GM21390 (cell line): ENCODE results near the gene PACSIN3.

Experiments used
- ATAC-seq: cut with Tn5 transposase; IDR thresholded peaks from one replicate; pipeline ENCODE4 v1.9.1; 2021; ENCODE audit not compliant: unreplicated experiment

The PACSIN3 gene

GRCh38 chr11:47154616-47155570, 31.3 kb downstream of the PACSIN3 start:
- ATAC-seq, result no peak

- no peak for ATAC-seq
Measured at GRCh38 chr11:47152953-47153950, 33.0 kb downstream of the PACSIN3 start.

- ATAC-seq, result no peak
Measured at GRCh38 chr11:47152126-47152952, 33.9 kb downstream of the PACSIN3 start.

- no peak for ATAC-seq
Measured at GRCh38 chr11:47149782-47150181, 36.5 kb downstream of the PACSIN3 start.

GRCh38 chr11:47148903-47149531, 37.2 kb downstream of the PACSIN3 start:
- no peak for ATAC-seq

- ATAC-seq, result no peak
Measured at GRCh38 chr11:47148270-47148669, 38.0 kb downstream of the PACSIN3 start.

- no peak for ATAC-seq
Measured at GRCh38 chr11:47147681-47148080, 38.6 kb downstream of the PACSIN3 start.

- no peak for ATAC-seq
Measured at GRCh38 chr11:47147250-47147649, 39.0 kb downstream of the PACSIN3 start.

GRCh38 chr11:47144541-47144940, 41.7 kb downstream of the PACSIN3 start:
- ATAC-seq, result no peak

GRCh38 chr11:47143322-47143721, 42.9 kb downstream of the PACSIN3 start:
- no peak for ATAC-seq

- no peak for ATAC-seq
Measured at GRCh38 chr11:47139878-47140277, 46.4 kb downstream of the PACSIN3 start.

- no peak for ATAC-seq
Measured at GRCh38 chr11:47137476-47137875, 48.8 kb downstream of the PACSIN3 start.

- ATAC-seq, result no peak
Measured at GRCh38 chr11:47136921-47137320, 49.3 kb downstream of the PACSIN3 start.

GRCh38 chr11:47136327-47136726, 49.9 kb downstream of the PACSIN3 start:
- ATAC-seq, result no peak

GRCh38 chr11:47132981-47133380, 53.3 kb downstream of the PACSIN3 start:
- no peak for ATAC-seq

- no peak for ATAC-seq
Measured at GRCh38 chr11:47132490-47132889, 53.7 kb downstream of the PACSIN3 start.

- no peak for ATAC-seq
Measured at GRCh38 chr11:47131136-47131535, 55.1 kb downstream of the PACSIN3 start.

GRCh38 chr11:47130543-47130942, 55.7 kb downstream of the PACSIN3 start:
- ATAC-seq, result no peak
